ENCODE measurements around the gene ZNRD2.
"Not testable (repeated sequence)": the region's sequence is repeated elsewhere in the genome, so short reads cannot be mapped to it uniquely, and the experiment has no call there.

ZNRD2 gene

GRCh38 chr11:65558930-65559509 lies 11.3 kb upstream of the ZNRD2 start:
- no peak for DNase-seq (ENCODE audit: extremely low read depth, low read depth)
- no peak; the same call in none of the 2 replicates for TF ChIP-seq CTCF (IDR thresholded peaks at IDR 0.05; ENCODE audit: low read depth, low read length)

- no peak for TF ChIP-seq CTCF (IDR thresholded peaks at IDR 0.05; ENCODE audit: low read depth, low read length)
- no peak for DNase-seq (ENCODE audit: extremely low read depth, low read depth)
Observed at GRCh38 chr11:65559535-65559934, 10.7 kb upstream of the ZNRD2 start.

- no peak for DNase-seq (ENCODE audit: extremely low read depth, low read depth)
- no peak for TF ChIP-seq CTCF (IDR thresholded peaks at IDR 0.05; ENCODE audit: low read depth, low read length)
Observed at GRCh38 chr11:65559951-65560537, 10.2 kb upstream of the ZNRD2 start.

DNA sequence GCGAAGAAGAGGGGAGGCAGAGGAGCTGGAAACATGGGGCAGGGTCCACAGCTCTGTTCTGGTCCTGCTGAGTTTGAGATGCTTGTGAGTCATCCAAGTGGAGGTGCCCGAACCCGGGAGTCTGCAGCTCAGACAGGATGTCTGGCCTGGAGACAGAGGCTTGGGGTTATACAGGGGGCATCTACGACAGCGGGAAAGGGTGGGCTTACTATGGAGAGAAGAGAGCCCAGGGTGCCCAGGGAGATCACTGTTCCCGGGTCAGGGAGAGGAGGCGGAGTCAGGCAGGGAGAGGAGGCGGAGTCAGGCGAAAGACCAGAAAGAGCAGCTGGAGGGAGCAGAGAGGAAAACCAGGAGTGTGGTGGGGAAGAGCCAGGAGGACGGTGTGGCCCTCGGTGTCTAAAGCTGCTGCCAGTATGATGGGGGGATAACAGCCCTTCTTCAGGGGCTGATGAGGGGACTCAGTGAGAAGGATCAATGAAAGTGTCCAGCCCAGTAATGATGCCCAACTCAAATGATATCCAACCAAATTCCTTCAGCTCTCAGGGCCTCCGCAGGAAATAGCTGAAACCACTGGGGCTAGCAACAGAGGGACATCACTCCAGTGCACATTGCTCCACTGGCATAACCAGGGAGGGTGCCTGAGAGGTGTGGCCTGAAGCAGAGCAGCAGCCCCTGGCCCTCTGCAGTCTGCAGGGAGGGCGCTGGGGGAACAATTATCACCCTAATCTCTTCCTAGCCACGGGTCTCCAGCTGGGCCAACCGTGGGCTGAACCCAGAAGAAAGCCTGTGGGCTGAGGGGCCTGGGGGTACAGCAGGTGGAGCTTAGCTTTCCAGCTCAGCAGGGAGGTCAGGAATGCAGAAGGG lies 9.5 kb upstream of the ZNRD2 start:
- no peak for TF ChIP-seq CTCF (IDR thresholded peaks at IDR 0.05; ENCODE audit: low read depth, low read length)
- DNase-seq (ENCODE audit: extremely low read depth, low read depth): no peak

DNA sequence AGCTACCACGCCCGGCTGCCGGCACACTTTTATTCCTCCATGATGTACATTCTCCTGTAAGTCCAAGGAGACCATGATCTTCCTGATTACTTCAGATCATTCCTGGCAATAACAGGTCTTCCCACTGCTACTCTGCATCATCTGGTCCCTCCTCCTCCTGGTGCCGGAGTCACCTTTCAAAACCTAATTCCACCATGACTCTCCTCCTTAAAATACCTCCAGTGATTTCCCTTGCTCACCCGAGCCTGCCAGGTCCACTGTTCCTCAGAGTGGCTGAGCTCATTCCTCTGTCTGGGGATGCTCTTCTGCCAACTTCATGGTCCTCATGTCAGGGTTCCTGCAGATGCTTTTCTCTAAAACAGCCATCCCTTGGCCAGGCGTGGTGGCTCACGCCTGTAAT lies 8.3 kb upstream of the ZNRD2 start:
- DNase-seq (ENCODE audit: extremely low read depth, low read depth): no peak
- TF ChIP-seq CTCF (IDR thresholded peaks at IDR 0.05; ENCODE audit: low read depth, low read length): no peak

DNA sequence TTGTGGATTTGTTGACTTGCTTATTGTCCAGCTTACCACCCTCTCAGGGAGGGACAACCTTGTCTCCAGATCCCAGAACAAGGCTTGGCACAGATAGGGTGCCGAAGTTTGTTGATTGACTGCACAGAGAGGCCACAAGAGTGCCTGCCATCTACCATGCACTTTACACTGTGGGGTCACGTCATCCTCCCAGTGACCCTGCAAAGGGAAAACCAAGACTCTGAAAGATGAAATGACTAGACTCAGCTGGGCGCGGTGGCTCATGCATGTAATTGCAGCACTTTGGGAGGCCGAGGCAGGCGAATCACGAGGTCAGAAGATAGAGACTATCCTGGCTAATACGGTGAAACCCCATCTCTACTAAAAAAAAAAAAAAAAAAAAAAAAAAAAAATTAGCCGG lies 7.5 kb upstream of the ZNRD2 start:
- no peak for TF ChIP-seq CTCF (IDR thresholded peaks at IDR 0.05; ENCODE audit: low read depth, low read length)

GRCh38 chr11:65563601-65564000 lies 6.7 kb upstream of the ZNRD2 start:
- no peak for TF ChIP-seq CTCF (IDR thresholded peaks at IDR 0.05; ENCODE audit: low read depth, low read length)
- DNase-seq (ENCODE audit: extremely low read depth, low read depth): no peak

More for the DNA sequence above, 7.5 kb upstream of the ZNRD2 start:
- DNase-seq (ENCODE audit: extremely low read depth, low read depth): no peak

DNA sequence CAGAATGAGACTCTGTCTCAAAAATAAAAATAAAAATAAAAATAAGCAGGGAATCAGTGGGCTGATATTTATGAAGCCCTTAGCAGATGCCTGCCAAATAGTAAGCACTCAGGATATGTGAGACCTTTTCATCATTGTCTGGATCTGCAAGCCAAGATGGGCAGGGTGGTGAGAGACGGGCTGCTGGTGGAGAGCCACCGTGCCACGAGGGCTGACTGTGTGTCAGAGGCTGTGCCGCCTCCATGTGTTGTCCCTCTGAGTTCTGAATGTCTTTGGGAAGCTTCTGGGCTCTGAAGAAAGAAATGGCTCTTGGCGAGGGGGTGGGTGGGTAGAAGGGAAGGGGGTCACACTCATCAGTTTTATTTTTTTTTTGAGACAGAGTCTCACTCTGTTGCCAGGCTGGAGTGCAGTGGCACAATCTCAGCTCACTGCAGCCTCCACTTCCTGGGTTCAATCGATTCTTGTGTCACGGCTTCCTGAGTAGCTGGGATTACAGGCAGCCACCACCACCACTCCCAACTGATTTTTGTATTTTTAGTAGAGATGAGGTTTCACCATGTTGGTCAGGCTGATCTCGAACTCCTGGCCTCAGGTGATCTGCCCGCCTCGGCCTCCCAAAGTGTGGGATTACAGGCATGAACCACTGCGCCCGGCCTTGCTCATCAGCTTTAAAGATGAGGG lies 5.3 kb upstream of the ZNRD2 start:
- DNase-seq (ENCODE audit: extremely low read depth, low read depth): not testable (repeated sequence)

All from AG09319 (cell line).